OCI-LY1 (cell line): ENCODE measurements around the gene NPSR1.
"Not testable (repeated sequence)": the region's sequence is repeated elsewhere in the genome, so short reads cannot be mapped to it uniquely, and the experiment has no call there.

ENCODE experiments used
- H2AFZ ChIP-seq: fragments of 200-600 bp; sonication (generic), shearing (Covaris generic); 2 replicates; pipeline ENCODE4 v1.6.0; 2014; ENCODE audit warnings: antibody characterized with exemption, mild to moderate bottlenecking, low read length
- H3F3A ChIP-seq: fragments of 200-600 bp; sonication (generic), shearing (Covaris generic); 2 replicates; pipeline ENCODE4 v1.6.0; 2014; ENCODE audit warnings: mild to moderate bottlenecking, antibody characterized with exemption, low read length, moderate library complexity; ENCODE audit not compliant: insufficient read depth
- H3K27ac ChIP-seq: fragments of 200-600 bp; sonication (generic); 2 replicates; pipeline ENCODE4 v1.5.1; 2014; ENCODE audit warnings: low read length, mixed run types, mild to moderate bottlenecking, low read depth; ENCODE audit not compliant: poor library complexity, severe bottlenecking
- H3K27me3 ChIP-seq: fragments of 200-600 bp; sonication (generic); 2 replicates; pipeline ENCODE4 v1.6.0; 2014; ENCODE audit warnings: antibody characterized with exemption, mild to moderate bottlenecking, low read length, moderate library complexity; ENCODE audit not compliant: insufficient read depth
- H3K36me3 ChIP-seq: fragments of 200-600 bp; sonication (generic); 2 replicates; pipeline ENCODE4 v1.6.1; 2014; ENCODE audit warnings: mild to moderate bottlenecking, antibody characterized with exemption, low read length, moderate library complexity, mixed read lengths; ENCODE audit not compliant: insufficient read depth
- H3K4me1 ChIP-seq: fragments of 200-600 bp; sonication (generic); 2 replicates; pipeline ENCODE4 v1.5.1; 2014; ENCODE audit warnings: mild to moderate bottlenecking, low read length, moderate library complexity; ENCODE audit not compliant: insufficient read depth, severe bottlenecking
- H3K4me2 ChIP-seq: fragments of 200-600 bp; sonication (generic), shearing (Covaris generic); 2 replicates; pipeline ENCODE4 v1.6.1; 2014; ENCODE audit warnings: low read length
- H3K4me3 ChIP-seq: fragments of 200-600 bp; sonication (generic); 2 replicates; pipeline ENCODE4 v1.5.1; 2014; ENCODE audit warnings: low read length, low read depth, mild to moderate bottlenecking, mixed read lengths; ENCODE audit not compliant: poor library complexity, severe bottlenecking
- H3K79me2 ChIP-seq: fragments of 200-600 bp; shearing (Covaris generic); 2 replicates; pipeline ENCODE4 v1.6.1; 2016; ENCODE audit warnings: mixed run types, low read length, mixed read lengths; ENCODE audit not compliant: insufficient read depth
- H3K9ac ChIP-seq: fragments of 200-600 bp; sonication (generic), shearing (Covaris generic); 2 replicates; pipeline ENCODE4 v1.6.1; 2014; ENCODE audit warnings: mild to moderate bottlenecking, low read length, mixed read lengths
- H3K9me2 ChIP-seq: fragments of 200-600 bp; sonication (generic), shearing (Covaris generic); 2 replicates; pipeline ENCODE4 v1.6.1; 2014; ENCODE audit warnings: low read depth, mild to moderate bottlenecking, low read length, mixed read lengths
- H3K9me3 ChIP-seq: fragments of 200-600 bp; shearing (Covaris generic); 2 replicates; pipeline ENCODE4 v1.6.1; 2014; ENCODE audit warnings: low read length, mixed read lengths
- H4K20me1 ChIP-seq: fragments of 200-600 bp; sonication (generic), shearing (Covaris generic); 2 replicates; pipeline ENCODE4 v1.6.0; 2016; ENCODE audit warnings: mild to moderate bottlenecking, low read length; ENCODE audit not compliant: insufficient read depth
- EZH2 ChIP-seq: fragments of 200-600 bp; sonication (generic), shearing (Covaris generic); IDR thresholded peaks from 2 replicates; pipeline ENCODE4 v1.8.0; 2017; ENCODE audit warnings: borderline replicate concordance, mixed run types, mild to moderate bottlenecking, antibody characterized with exemption, low read length, moderate library complexity, mixed read lengths
- TF ChIP-seq, protein P1 (sequence below): fragments of 200-600 bp; sonication (generic), shearing (Covaris generic); IDR thresholded peaks from 2 replicates; pipeline ENCODE4 v1.5.1; 2017; ENCODE audit warnings: mild to moderate bottlenecking, antibody characterized with exemption, low read length, moderate library complexity, mixed read lengths

Gene NPSR1

DNA sequence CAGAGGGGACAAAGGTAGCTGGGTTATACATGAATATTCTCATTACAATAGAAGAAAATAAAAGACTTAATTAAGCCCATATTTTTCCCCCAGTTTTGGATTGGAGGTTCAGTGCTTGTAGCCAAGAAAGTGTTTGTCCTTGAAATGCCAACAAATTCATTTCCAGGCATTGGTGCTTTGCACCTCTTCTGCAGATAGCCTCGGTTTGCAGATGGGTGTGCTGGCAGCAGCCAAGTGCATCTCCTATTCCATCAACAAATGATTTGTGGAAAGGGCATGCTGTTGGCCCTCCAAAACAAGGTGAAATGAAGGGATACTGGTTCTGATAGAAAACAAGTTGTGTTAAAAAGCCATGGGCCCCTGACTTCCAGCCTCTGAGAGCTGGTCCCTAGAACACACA lies 192.0 kb downstream of the NPSR1 start:
- Histone ChIP-seq H3K79me2 (no peaks in the 10 kb centered on the region), H4K20me1 (no peaks in the 10 kb centered on the region), H3K27me3 (no peaks in the 10 kb centered on the region), H3K9me3 (no peaks in the 10 kb centered on the region), H3F3A (no peaks in the 10 kb centered on the region), H3K36me3 (no peaks in the 10 kb centered on the region), H3K4me1 (no peaks in the 10 kb centered on the region), H2AFZ (no peak overlapping the region), H3K4me2 (no peak overlapping the region), H3K4me3 (no peak overlapping the region), H3K9me2 (no peaks in the 10 kb centered on the region), H3K27ac (no peak overlapping the region), H3K9ac (no peak overlapping the region)
- TF ChIP-seq, protein P1, sequence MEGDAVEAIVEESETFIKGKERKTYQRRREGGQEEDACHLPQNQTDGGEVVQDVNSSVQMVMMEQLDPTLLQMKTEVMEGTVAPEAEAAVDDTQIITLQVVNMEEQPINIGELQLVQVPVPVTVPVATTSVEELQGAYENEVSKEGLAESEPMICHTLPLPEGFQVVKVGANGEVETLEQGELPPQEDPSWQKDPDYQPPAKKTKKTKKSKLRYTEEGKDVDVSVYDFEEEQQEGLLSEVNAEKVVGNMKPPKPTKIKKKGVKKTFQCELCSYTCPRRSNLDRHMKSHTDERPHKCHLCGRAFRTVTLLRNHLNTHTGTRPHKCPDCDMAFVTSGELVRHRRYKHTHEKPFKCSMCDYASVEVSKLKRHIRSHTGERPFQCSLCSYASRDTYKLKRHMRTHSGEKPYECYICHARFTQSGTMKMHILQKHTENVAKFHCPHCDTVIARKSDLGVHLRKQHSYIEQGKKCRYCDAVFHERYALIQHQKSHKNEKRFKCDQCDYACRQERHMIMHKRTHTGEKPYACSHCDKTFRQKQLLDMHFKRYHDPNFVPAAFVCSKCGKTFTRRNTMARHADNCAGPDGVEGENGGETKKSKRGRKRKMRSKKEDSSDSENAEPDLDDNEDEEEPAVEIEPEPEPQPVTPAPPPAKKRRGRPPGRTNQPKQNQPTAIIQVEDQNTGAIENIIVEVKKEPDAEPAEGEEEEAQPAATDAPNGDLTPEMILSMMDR, result no peak
- no peak for TF ChIP-seq EZH2

- H3F3A ChIP-seq, result no peaks in the 10 kb centered on the region
- no peaks in the 10 kb centered on the region for H3K79me2 ChIP-seq
- no peak overlapping the region for H3K27ac ChIP-seq
- H3K4me2 ChIP-seq, result no peak overlapping the region
- no peak overlapping the region for H3K9ac ChIP-seq
- H3K4me1 ChIP-seq, result no peaks in the 10 kb centered on the region
- H4K20me1 ChIP-seq, result no peaks in the 10 kb centered on the region
- H3K9me3 ChIP-seq, result no peaks in the 10 kb centered on the region
- no peak overlapping the region for H2AFZ ChIP-seq
- no peaks in the 10 kb centered on the region for H3K9me2 ChIP-seq
- H3K4me3 ChIP-seq, result no peak overlapping the region
- H3K36me3 ChIP-seq, result no peaks in the 10 kb centered on the region
- TF ChIP-seq EZH2, result no peak
- TF ChIP-seq, protein P1, result no peak
- H3K27me3 ChIP-seq, result no peaks in the 10 kb centered on the region
Observed at GRCh38 chr7:34850681-34851080, 192.7 kb downstream of the NPSR1 start.

- Histone ChIP-seq H3K27ac (no peak overlapping the region), H3K27me3 (no peaks in the 10 kb centered on the region), H3K9me2 (no peaks in the 10 kb centered on the region), H3K4me3 (no peak overlapping the region), H2AFZ (no peak overlapping the region), H3K4me2 (no peak overlapping the region), H3K9ac (no peak overlapping the region), H3K4me1 (no peaks in the 10 kb centered on the region), H3K9me3 (no peaks in the 10 kb centered on the region), H3F3A (no peaks in the 10 kb centered on the region), H3K36me3 (no peaks in the 10 kb centered on the region), H3K79me2 (no peaks in the 10 kb centered on the region), H4K20me1 (no peaks in the 10 kb centered on the region)
- TF ChIP-seq EZH2, result no peak
Observed at GRCh38 chr7:34851431-34851830, 193.4 kb downstream of the NPSR1 start.

- not testable (repeated sequence) for H3K9me3 ChIP-seq, H3K9me2 ChIP-seq, H3K27me3 ChIP-seq, H3F3A ChIP-seq, H4K20me1 ChIP-seq, H3K4me3 ChIP-seq, H3K27ac ChIP-seq, H3K4me2 ChIP-seq, H3K9ac ChIP-seq, H3K36me3 ChIP-seq, H3K4me1 ChIP-seq, H3K79me2 ChIP-seq, H2AFZ ChIP-seq
Observed at GRCh38 chr7:34858444-34858843, 200.4 kb downstream of the NPSR1 start.

GRCh38 chr7:34859281-34859680 lies 201.3 kb downstream of the NPSR1 start:
- H3K9me3 ChIP-seq, H3K9ac ChIP-seq, H3K36me3 ChIP-seq, H3K9me2 ChIP-seq, H3K27ac ChIP-seq, H3F3A ChIP-seq, H4K20me1 ChIP-seq, H3K27me3 ChIP-seq, H3K4me1 ChIP-seq, H3K4me3 ChIP-seq, H2AFZ ChIP-seq, H3K79me2 ChIP-seq, H3K4me2 ChIP-seq: not testable (repeated sequence)

DNA sequence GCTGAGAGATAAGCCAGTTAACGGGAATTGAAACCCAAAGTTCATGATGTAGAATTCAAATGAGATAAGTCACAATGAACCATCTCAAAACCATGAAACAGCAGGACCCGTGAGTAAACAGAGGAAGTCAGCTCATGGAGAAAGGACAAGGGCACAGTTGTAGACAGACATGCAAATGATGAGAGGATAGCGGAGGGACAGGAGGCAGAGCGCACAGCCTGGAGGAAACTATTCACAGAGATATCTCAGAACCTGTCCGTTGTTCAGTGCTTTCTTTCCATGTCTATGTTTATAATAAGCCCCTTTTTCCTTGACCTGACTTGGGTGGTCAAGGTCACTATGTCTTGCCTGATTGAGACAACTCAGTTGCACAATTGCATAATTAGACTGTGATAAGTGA lies 208.2 kb downstream of the NPSR1 start:
- H3K9ac ChIP-seq, H3K27me3 ChIP-seq, H2AFZ ChIP-seq, H3K36me3 ChIP-seq, H3K27ac ChIP-seq, H3K9me3 ChIP-seq, H3K4me2 ChIP-seq, H3K9me2 ChIP-seq, H3F3A ChIP-seq, H3K79me2 ChIP-seq, H4K20me1 ChIP-seq, H3K4me3 ChIP-seq, H3K4me1 ChIP-seq: not testable (repeated sequence)
